Adipose tissue (tissue), 3 donors: Measurements from ENCODE around the gene TTC4. TPM values are rescaled to one million over a fixed set of nuclear protein-coding genes. Genes with fewer than 3 reads are reported as not detected.

Source experiments
- polyA plus RNA-seq, 3 donors: library from polyadenylated mRNA; stranded (reverse); fragments of 200-250 nt; gene quantifications; one replicate each; pipeline ENCODE4 v1.2.3, GENCODE V29; 2013
- donor health status: healthy with polysubstance abuse.
- donor health status: Bipolar disorder and iron deficiency.
- donor health status: healthy.

Gene TTC4
- polyA plus RNA-seq, 3 donors, result 8.1 to 13.5 (median 13.1) TPM

Other genes starting within 250 kb of the TTC4 start
- gene ACOT11, start 167.6 kb upstream of the TTC4 start, polyA plus RNA-seq, result 1 to 10 TPM; 1.1 to 2.4 (median 1.5) TPM
- under 1 TPM; 0.22 to 0.85 (median 0.46) TPM for gene FAM151A, start 92.3 kb upstream of the TTC4 start, polyA plus RNA-seq
- under 1 TPM; 0.22 to 0.33 (median 0.28) TPM for gene MROH7, start 74.1 kb upstream of the TTC4 start, polyA plus RNA-seq
- 1 to 10 TPM in 2 of 3 donors, under 1 TPM in 1; 0.11 to 2.0 (median 1.7) TPM for gene PARS2, start 48.7 kb downstream of the TTC4 start, polyA plus RNA-seq
- 1 to 10 TPM in 2 of 3 donors, not detected in 1; 1.2 to 6.3 TPM for gene TTC22, start 85.5 kb downstream of the TTC4 start, polyA plus RNA-seq
- 100 to 1,000 TPM in 1 of 3 donors, 10 to 100 TPM in 2; 28.5 to 131 (median 36.3) TPM for gene DHCR24, start 171.3 kb downstream of the TTC4 start, polyA plus RNA-seq